Measurements from ENCODE around the gene FBXO22.

The FBXO22 gene

GRCh38 chr15:75918135-75918534 lies 14.5 kb downstream of the FBXO22 start:
- DNase-seq (ENCODE audit: low read depth, low spot score): no peak
- Histone ChIP-seq H3K9me3 (ENCODE audit: control insufficient read depth, insufficient read depth, low read length) (no peaks in the 10 kb centered on the region), H3K27ac (ENCODE audit: low read length) (no peak overlapping the region), H3K36me3 (ENCODE audit: control insufficient read depth, insufficient read depth, low read length) (peaks cover 7% of the 10 kb centered on the region; the same call in 1 of the 2 replicates), H3K27me3 (ENCODE audit: control insufficient read depth, insufficient read depth, low read length) (no peaks in the 10 kb centered on the region), H3K4me3 (ENCODE audit: low read length) (no peak overlapping the region), H3K4me1 (ENCODE audit: control insufficient read depth, insufficient read depth, low read length) (no peaks in the 10 kb centered on the region)
- WGBS (ENCODE audit: insufficient coverage, insufficient read length): no CpG with 5 or more reads among the region's 1 CpG

GRCh38 chr15:75920079-75920478 lies 16.4 kb downstream of the FBXO22 start:
- H3K27ac ChIP-seq (ENCODE audit: low read length): no peak overlapping the region
- H3K9me3 ChIP-seq (ENCODE audit: control insufficient read depth, insufficient read depth, low read length): no peaks in the 10 kb centered on the region
- no peak overlapping the region for H3K4me3 ChIP-seq (ENCODE audit: low read length)
- no peak for DNase-seq (ENCODE audit: low read depth, low spot score)
- WGBS (ENCODE audit: insufficient coverage, insufficient read length): no CpG with 5 or more reads among the region's 1 CpG
- no peaks in the 10 kb centered on the region for H3K4me1 ChIP-seq (ENCODE audit: control insufficient read depth, insufficient read depth, low read length)
- H3K36me3 ChIP-seq (ENCODE audit: control insufficient read depth, insufficient read depth, low read length): peaks cover 7% of the 10 kb centered on the region; the same call in 1 of the 2 replicates
- no peaks in the 10 kb centered on the region for H3K27me3 ChIP-seq (ENCODE audit: control insufficient read depth, insufficient read depth, low read length)

GRCh38 chr15:75921732-75922703 lies 18.3 kb downstream of the FBXO22 start:
- no peak overlapping the region for H3K27ac ChIP-seq (ENCODE audit: low read length)
- no peaks in the 10 kb centered on the region for H3K27me3 ChIP-seq (ENCODE audit: control insufficient read depth, insufficient read depth, low read length)
- no peak for DNase-seq (ENCODE audit: low read depth, low spot score)
- no peaks in the 10 kb centered on the region for H3K9me3 ChIP-seq (ENCODE audit: control insufficient read depth, insufficient read depth, low read length)
- no peaks in the 10 kb centered on the region; the same call in 1 of the 2 replicates for H3K4me1 ChIP-seq (ENCODE audit: control insufficient read depth, insufficient read depth, low read length)
- no CpG with 5 or more reads among the region's 9 CpGs for WGBS (ENCODE audit: insufficient coverage, insufficient read length)
- peaks cover 3% of the 10 kb centered on the region; the same call in 1 of the 2 replicates for H3K36me3 ChIP-seq (ENCODE audit: control insufficient read depth, insufficient read depth, low read length)
- H3K4me3 ChIP-seq (ENCODE audit: low read length): no peak overlapping the region

GRCh38 chr15:75923756-75924155 lies 20.1 kb downstream of the FBXO22 start:
- Histone ChIP-seq H3K27ac (ENCODE audit: low read length) (no peak overlapping the region), H3K4me1 (ENCODE audit: control insufficient read depth, insufficient read depth, low read length) (no peaks in the 10 kb centered on the region; the same call in 1 of the 2 replicates), H3K36me3 (ENCODE audit: control insufficient read depth, insufficient read depth, low read length) (peaks cover 3% of the 10 kb centered on the region; the same call in 1 of the 2 replicates), H3K9me3 (ENCODE audit: control insufficient read depth, insufficient read depth, low read length) (no peaks in the 10 kb centered on the region), H3K27me3 (ENCODE audit: control insufficient read depth, insufficient read depth, low read length) (no peaks in the 10 kb centered on the region), H3K4me3 (ENCODE audit: low read length) (no peak overlapping the region)
- DNase-seq (ENCODE audit: low read depth, low spot score): no peak
- 100% methylated on average over 2 of the region's 4 CpGs for WGBS (ENCODE audit: insufficient coverage, insufficient read length)

- no peaks in the 10 kb centered on the region for H3K27me3 ChIP-seq (ENCODE audit: control insufficient read depth, insufficient read depth, low read length)
- H3K4me1 ChIP-seq (ENCODE audit: control insufficient read depth, insufficient read depth, low read length): no peaks in the 10 kb centered on the region; the same call in 1 of the 2 replicates
- no peak for DNase-seq (ENCODE audit: low read depth, low spot score)
- no peak overlapping the region for H3K27ac ChIP-seq (ENCODE audit: low read length)
- H3K36me3 ChIP-seq (ENCODE audit: control insufficient read depth, insufficient read depth, low read length): peaks cover 3% of the 10 kb centered on the region; the same call in 1 of the 2 replicates
- no peaks in the 10 kb centered on the region for H3K9me3 ChIP-seq (ENCODE audit: control insufficient read depth, insufficient read depth, low read length)
- no CpG with 5 or more reads among the region's 1 CpG for WGBS (ENCODE audit: insufficient coverage, insufficient read length)
- no peak overlapping the region for H3K4me3 ChIP-seq (ENCODE audit: low read length)
Measured at GRCh38 chr15:75924576-75924975, 20.9 kb downstream of the FBXO22 start.

GRCh38 chr15:75925440-75925839 lies 21.8 kb downstream of the FBXO22 start:
- Histone ChIP-seq H3K36me3 (ENCODE audit: control insufficient read depth, insufficient read depth, low read length) (peaks cover 6% of the 10 kb centered on the region; the same call in 1 of the 2 replicates), H3K9me3 (ENCODE audit: control insufficient read depth, insufficient read depth, low read length) (no peaks in the 10 kb centered on the region), H3K27ac (ENCODE audit: low read length) (no peak overlapping the region), H3K27me3 (ENCODE audit: control insufficient read depth, insufficient read depth, low read length) (no peaks in the 10 kb centered on the region), H3K4me3 (ENCODE audit: low read length) (no peak overlapping the region), H3K4me1 (ENCODE audit: control insufficient read depth, insufficient read depth, low read length) (no peaks in the 10 kb centered on the region; the same call in 1 of the 2 replicates)
- no peak for DNase-seq (ENCODE audit: low read depth, low spot score)
- no CpG with 5 or more reads among the region's 2 CpGs for WGBS (ENCODE audit: insufficient coverage, insufficient read length)

- Histone ChIP-seq H3K9me3 (ENCODE audit: control insufficient read depth, insufficient read depth, low read length) (no peaks in the 10 kb centered on the region), H3K4me1 (ENCODE audit: control insufficient read depth, insufficient read depth, low read length) (no peaks in the 10 kb centered on the region; the same call in 1 of the 2 replicates), H3K27me3 (ENCODE audit: control insufficient read depth, insufficient read depth, low read length) (no peaks in the 10 kb centered on the region), H3K4me3 (ENCODE audit: low read length) (no peak overlapping the region), H3K36me3 (ENCODE audit: control insufficient read depth, insufficient read depth, low read length) (peaks cover 6% of the 10 kb centered on the region; the same call in 1 of the 2 replicates), H3K27ac (ENCODE audit: low read length) (no peak overlapping the region)
- DNase-seq (ENCODE audit: low read depth, low spot score): no peak
- WGBS (ENCODE audit: insufficient coverage, insufficient read length): no CpG with 5 or more reads among the region's 3 CpGs
Measured at GRCh38 chr15:75926931-75927330, 23.3 kb downstream of the FBXO22 start.

- Histone ChIP-seq H3K27me3 (ENCODE audit: control insufficient read depth, insufficient read depth, low read length) (no peaks in the 10 kb centered on the region), H3K27ac (ENCODE audit: low read length) (no peak overlapping the region), H3K4me1 (ENCODE audit: control insufficient read depth, insufficient read depth, low read length) (no peaks in the 10 kb centered on the region; the same call in 1 of the 2 replicates), H3K4me3 (ENCODE audit: low read length) (no peak overlapping the region), H3K36me3 (ENCODE audit: control insufficient read depth, insufficient read depth, low read length) (peaks cover 4% of the 10 kb centered on the region; the same call in 1 of the 2 replicates), H3K9me3 (ENCODE audit: control insufficient read depth, insufficient read depth, low read length) (no peaks in the 10 kb centered on the region)
- WGBS (ENCODE audit: insufficient coverage, insufficient read length): no CpG with 5 or more reads among the region's 4 CpGs
- DNase-seq (ENCODE audit: low read depth, low spot score): no peak
Measured at GRCh38 chr15:75927601-75928000, 23.9 kb downstream of the FBXO22 start.

- Histone ChIP-seq H3K4me3 (ENCODE audit: low read length) (no peak overlapping the region), H3K27ac (ENCODE audit: low read length) (no peak overlapping the region)
- WGBS (ENCODE audit: insufficient coverage, insufficient read length): no CpG with 5 or more reads among the region's 9 CpGs
Measured at GRCh38 chr15:75928680-75929608, 25.3 kb downstream of the FBXO22 start.

More at GRCh38 chr15:75928680-75929608, 25.3 kb downstream of the FBXO22 start:
- H3K36me3 ChIP-seq (ENCODE audit: control insufficient read depth, insufficient read depth, low read length): peaks cover 6% of the 10 kb centered on the region; the same call in 1 of the 2 replicates
- no peaks in the 10 kb centered on the region for H3K27me3 ChIP-seq (ENCODE audit: control insufficient read depth, insufficient read depth, low read length)
- no peaks in the 10 kb centered on the region for H3K9me3 ChIP-seq (ENCODE audit: control insufficient read depth, insufficient read depth, low read length)
- H3K4me1 ChIP-seq (ENCODE audit: control insufficient read depth, insufficient read depth, low read length): no peaks in the 10 kb centered on the region; the same call in 1 of the 2 replicates
- no peak for DNase-seq (ENCODE audit: low read depth, low spot score)

Data from iPS DF 6.9 (cell line).